Motor neuron (in vitro differentiated cells): ENCODE results near the gene GRID2. TPM values are rescaled to one million over a fixed set of nuclear protein-coding genes. Genes with fewer than 3 reads are reported as not detected.

Source experiments
- ATAC-seq, 8 experiments: fragments of 200-7000 bp; cut with Tn5 transposase; replicated peaks in 6 of 8; 2 replicates each; pipeline ENCODE4 v1.8.0; 2021; ENCODE audit warnings: mild to moderate bottlenecking in 8 of 8, moderate library complexity in 8 of 8
- H3K27ac ChIP-seq, 2 donors: fragments of 250-450 bp; sonication (Bioruptor Pico); 2 replicates each; pipeline ENCODE4 v1.9.0; 2021; ENCODE audit warnings: antibody characterized with exemption in 2 of 2, mild to moderate bottlenecking in 2 of 2, moderate library complexity in 1 of 2
- H3K4me1 ChIP-seq, 2 donors: fragments of 250-450 bp; sonication (Bioruptor Pico); replicated peaks in 1 of 2; 2 replicates each; pipeline ENCODE4 v1.6.1; 2021; ENCODE audit warnings: antibody characterized with exemption in 2 of 2, mild to moderate bottlenecking in 2 of 2, moderate library complexity in 1 of 2
- H3K4me3 ChIP-seq, 5 donors: fragments of 250-450 bp; sonication (Bioruptor Pico); 2 replicates each; pipeline ENCODE4 v1.9.0; 2021; ENCODE audit warnings: antibody characterized with exemption in 5 of 5, mild to moderate bottlenecking in 5 of 5, moderate library complexity in 4 of 5
- WGBS, 10 experiments: fragments of 450-650 bp; shearing (Covaris generic); methylation state at CpG; one replicate each; pipeline ENCODE4 v1.0.0; 2022; 5-methylcytosine and 5-hydroxymethylcytosine counted together
- in situ Hi-C, 9 experiments: fragments of 400-800 bp; cut with MboI; loops; one replicate each; pipeline ENCODE4 v1.15.0; 2021; ENCODE audit warnings: low sequenced_read_pairs in 9 of 9, low pct_unique_long_range_greater_than_20kb in 2 of 9; ENCODE audit not compliant: unreplicated experiment in 9 of 9
- total RNA-seq, 8 experiments: library from RNA; unstranded; fragments of 300-600 nt; gene quantifications; 2 replicates each; pipeline versions ENCODE4 v1.2.3 to v1.2.4, GENCODE V29; 2022

Gene GRID2
- total RNA-seq, 8 experiments from 2014 or later: 0.15 to 11.7 (median 3.8) TPM

- in situ Hi-C loops: no loop called here
- ATAC-seq: no peak
Observed at GRCh38 chr4:93495346-93495745, 1191.6 kb downstream of the GRID2 start.

GRCh38 chr4:93501244-93501643 lies 1197.5 kb downstream of the GRID2 start:
- in situ Hi-C loops: no loop called here
- H3K27ac ChIP-seq: no peak overlapping the region
- peak in 1 of 8 experiments; percentile 77 for ATAC-seq
- H3K4me1 ChIP-seq: peaks cover 0 to 6% of the 10 kb centered on the region in 2 donors
- WGBS, 10 experiments: 0 to 78% (median 49%) methylated on average over 1 to 3 of the region's 3 CpGs; no CpG with 5 or more reads in 2 of the 10 experiments
- H3K4me3 ChIP-seq: no peak overlapping the region

More at GRCh38 chr4:93495346-93495745, 1191.6 kb downstream of the GRID2 start:
- 0 to 100% (median 83%) methylated on average over 1 to 4 of the region's 4 CpGs for WGBS, 10 experiments
- Histone ChIP-seq H3K27ac (no peak overlapping the region), H3K4me1 (no peaks in the 10 kb centered on the region), H3K4me3 (no peak overlapping the region)

DNA sequence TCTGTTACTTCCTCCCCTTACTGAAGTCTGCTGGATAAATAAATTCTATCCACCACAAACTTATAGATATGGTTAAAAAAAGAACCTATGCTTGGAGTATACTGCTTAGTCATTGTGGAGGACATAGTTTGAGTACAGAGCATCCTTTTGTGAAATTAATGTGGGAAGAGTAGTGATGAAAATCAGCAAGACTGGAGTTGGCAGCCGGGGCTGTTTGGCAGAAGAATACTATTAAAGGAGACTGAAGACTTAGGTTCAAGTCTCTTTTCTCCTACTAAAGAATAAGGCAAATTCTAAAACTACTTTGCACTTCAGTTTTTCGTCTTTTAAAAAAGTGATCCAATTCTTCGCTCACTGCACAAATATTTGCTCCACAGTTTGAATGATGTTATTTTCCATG lies 1198.2 kb downstream of the GRID2 start:
- no peak overlapping the region for H3K4me3 ChIP-seq
- in situ Hi-C loops: no loop called here
- H3K27ac ChIP-seq: no peak overlapping the region
- peaks cover 0 to 6% of the 10 kb centered on the region in 2 donors for H3K4me1 ChIP-seq
- no peak for ATAC-seq
- WGBS, 10 experiments: 0 to 100% (median 93%) methylated on average over 2 to 3 of the region's 3 CpGs

- 0 to 100% (median 82%) methylated on average over 1 to 2 of the region's 2 CpGs; no CpG with 5 or more reads in 2 of the 10 experiments for WGBS, 10 experiments
- no peak overlapping the region for H3K27ac ChIP-seq
- peaks cover 0 to 6% of the 10 kb centered on the region in 2 donors for H3K4me1 ChIP-seq
- no peak for ATAC-seq
- H3K4me3 ChIP-seq: no peak overlapping the region
- in situ Hi-C loops: no loop called here
Observed at GRCh38 chr4:93502991-93503390, 1199.2 kb downstream of the GRID2 start.

GRCh38 chr4:93513851-93514250 lies 1210.1 kb downstream of the GRID2 start:
- no peak overlapping the region for H3K27ac ChIP-seq
- H3K4me3 ChIP-seq: no peak overlapping the region
- H3K4me1 ChIP-seq: no peaks in the 10 kb centered on the region
- ATAC-seq: no peak
- WGBS, 10 experiments: 17 to 100% (median 67%) methylated on average over 1 to 2 of the region's 2 CpGs; no CpG with 5 or more reads in 3 of the 10 experiments
- in situ Hi-C loops: no loop called here

GRCh38 chr4:93515208-93515607 lies 1211.4 kb downstream of the GRID2 start:
- Histone ChIP-seq H3K4me1 (no peaks in the 10 kb centered on the region), H3K27ac (no peak overlapping the region), H3K4me3 (no peak overlapping the region)
- in situ Hi-C loops: no loop called here
- 54 to 100% (median 92%) methylated on average over 3 to 7 of the region's 7 CpGs for WGBS, 10 experiments
- no peak for ATAC-seq

DNA sequence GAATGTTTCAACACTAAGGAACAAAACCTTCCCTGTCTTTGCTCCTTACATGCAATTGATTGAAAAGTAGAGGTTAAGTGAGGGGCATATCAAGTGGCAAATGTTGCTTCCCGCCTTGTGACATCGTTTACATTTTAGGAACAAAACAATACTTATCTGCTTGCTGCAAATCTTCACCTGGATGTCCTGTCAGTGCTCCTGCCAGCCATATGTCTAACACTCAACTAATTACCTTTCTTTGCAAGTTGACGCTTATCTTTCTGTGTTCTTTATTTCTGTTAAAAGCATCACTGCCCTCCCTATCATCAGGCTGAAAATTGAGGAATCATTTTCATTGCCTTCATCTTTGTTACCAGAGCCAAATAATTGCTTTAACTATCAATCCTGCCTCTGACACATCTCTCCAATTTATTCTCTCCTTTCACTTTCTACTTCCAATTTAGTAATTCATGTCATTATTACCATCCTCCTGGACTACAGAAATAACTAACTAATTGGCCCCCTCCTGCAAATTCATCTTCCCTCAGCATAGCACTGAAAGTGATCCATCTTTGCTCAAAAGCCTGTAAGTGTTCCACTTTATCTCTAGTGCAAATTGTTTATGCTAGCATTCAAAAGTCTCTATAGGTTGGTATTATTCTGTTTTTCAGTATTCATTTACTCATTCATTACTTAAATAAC lies 1226.1 kb downstream of the GRID2 start:
- 33 to 67% (median 47%) methylated on average over 1 to 3 of the region's 3 CpGs; no CpG with 5 or more reads in 2 of the 10 experiments for WGBS, 10 experiments
- peak in 5 of 8 experiments; percentile 34 to 82 (median 77) for ATAC-seq
- H3K27ac ChIP-seq: no peak overlapping the region
- H3K4me3 ChIP-seq: no peak overlapping the region
- H3K4me1 ChIP-seq: peaks cover 8 to 33% of the 10 kb centered on the region in 2 donors
- in situ Hi-C loops: no loop called here

DNA sequence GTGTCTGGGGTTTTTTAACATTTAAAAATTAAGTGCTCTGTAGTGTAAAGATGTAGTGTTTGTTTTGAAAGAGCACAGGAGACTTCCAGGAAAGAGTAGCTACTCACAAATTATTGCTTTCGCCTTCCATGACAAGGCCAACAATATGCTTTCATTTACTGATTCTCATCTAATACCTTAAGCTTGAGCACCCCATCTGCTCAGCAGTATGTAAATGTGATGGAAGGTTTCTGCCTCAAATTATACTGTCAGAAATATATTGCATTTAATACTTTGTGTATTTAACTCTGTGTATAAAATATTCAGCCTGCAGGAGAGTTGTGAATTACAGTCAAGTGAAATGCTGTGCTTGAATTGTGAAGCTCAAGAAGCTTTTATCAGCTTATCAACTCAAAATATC lies 1228.5 kb downstream of the GRID2 start:
- in situ Hi-C loops: no loop called here
- H3K4me3 ChIP-seq: no peak overlapping the region
- H3K27ac ChIP-seq: no peak overlapping the region
- peaks cover 3 to 25% of the 10 kb centered on the region in 2 donors for H3K4me1 ChIP-seq
- WGBS, 10 experiments: 9 to 86% (median 58%) methylated on average over 1 of the region's 1 CpG; no CpG with 5 or more reads in 2 of the 10 experiments
- peak in 6 of 8 experiments; percentile 31 to 81 (median 47) for ATAC-seq

- in situ Hi-C loops: no loop called here
- no peak for ATAC-seq
- no peaks in the 10 kb centered on the region for H3K4me1 ChIP-seq
- no peak overlapping the region for H3K27ac ChIP-seq
- H3K4me3 ChIP-seq: no peak overlapping the region
Observed at GRCh38 chr4:93540562-93540961, 1236.8 kb downstream of the GRID2 start.

- in situ Hi-C loops: no loop called here
- peak in 1 of 8 experiments; percentile 50 for ATAC-seq
- Histone ChIP-seq H3K4me1 (no peaks in the 10 kb centered on the region), H3K27ac (no peak overlapping the region), H3K4me3 (no peak overlapping the region)
- WGBS, 10 experiments: 0 to 100% (median 49%) methylated on average over 1 of the region's 1 CpG; no CpG with 5 or more reads in 2 of the 10 experiments
Observed at GRCh38 chr4:93561842-93562241, 1258.1 kb downstream of the GRID2 start.

DNA sequence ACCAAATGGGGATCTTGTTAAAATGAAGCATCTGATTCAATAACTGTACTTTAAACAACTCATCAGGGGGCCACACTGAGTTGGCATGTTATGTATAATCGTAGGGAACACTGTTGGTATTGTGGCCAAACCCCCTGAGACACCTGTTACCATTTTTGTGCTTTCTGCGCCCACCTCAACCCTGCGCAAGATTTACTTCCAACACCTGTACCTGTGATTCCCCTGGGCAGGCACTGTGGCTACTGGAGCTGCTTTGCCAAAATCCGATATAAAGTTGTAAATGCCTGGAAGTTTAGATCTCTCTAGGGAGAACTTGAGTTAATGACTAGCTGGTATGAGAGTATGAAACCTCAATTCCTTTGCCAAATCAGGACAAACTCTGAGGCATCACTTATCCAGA lies 1265.0 kb downstream of the GRID2 start:
- in situ Hi-C loops: no loop called here
- WGBS, 10 experiments: 0 to 100% (median 98%) methylated on average over 1 to 3 of the region's 4 CpGs; no CpG with 5 or more reads in 2 of the 10 experiments
- Histone ChIP-seq H3K4me3 (no peak overlapping the region), H3K27ac (no peak overlapping the region), H3K4me1 (no peaks in the 10 kb centered on the region)
- ATAC-seq: no peak

- Histone ChIP-seq H3K4me1 (no peaks in the 10 kb centered on the region), H3K4me3 (no peak overlapping the region), H3K27ac (no peak overlapping the region)
- in situ Hi-C loops: no loop called here
- ATAC-seq: no peak
Observed at GRCh38 chr4:93573285-93573684, 1269.5 kb downstream of the GRID2 start.

DNA sequence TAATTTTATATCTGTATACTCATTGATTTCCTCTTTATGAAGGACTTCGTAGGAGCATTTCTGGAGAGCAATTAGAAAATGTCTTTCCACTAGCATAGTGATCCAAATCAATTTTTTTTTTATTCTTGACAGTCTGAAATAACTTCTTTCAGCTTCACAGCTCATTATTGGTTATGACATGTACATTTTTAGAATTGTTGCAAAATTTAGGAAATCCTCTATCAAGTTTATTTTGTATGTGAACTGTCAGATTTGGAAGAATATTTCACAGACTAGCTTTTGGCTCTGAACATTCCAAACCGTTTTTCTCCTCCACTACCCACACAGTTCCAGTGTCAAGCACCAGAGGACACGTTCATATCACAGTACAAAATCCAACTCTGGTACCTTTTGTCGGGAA lies 1275.2 kb downstream of the GRID2 start:
- no peak for ATAC-seq
- Histone ChIP-seq H3K27ac (no peak overlapping the region), H3K4me3 (no peak overlapping the region), H3K4me1 (no peaks in the 10 kb centered on the region)
- WGBS, 10 experiments: 0 to 94% (median 74%) methylated on average over 2 to 4 of the region's 4 CpGs
- in situ Hi-C loops: no loop called here

- Histone ChIP-seq H3K4me1 (no peaks in the 10 kb centered on the region), H3K27ac (no peak overlapping the region), H3K4me3 (no peak overlapping the region)
- 0 to 90% (median 50%) methylated on average over 1 of the region's 1 CpG; no CpG with 5 or more reads in 5 of the 10 experiments for WGBS, 10 experiments
- ATAC-seq: no peak
- in situ Hi-C loops: no loop called here
Observed at GRCh38 chr4:93605163-93605562, 1301.4 kb downstream of the GRID2 start.
